GM19463 (cell line): ENCODE measurements around the gene UGT1A10.
"Not testable (repeated sequence)": the region's sequence is repeated elsewhere in the genome, so short reads cannot be mapped to it uniquely, and the experiment has no call there.

Experiments
- ATAC-seq: cut with Tn5 transposase; IDR thresholded peaks from one replicate; pipeline ENCODE4 v1.9.1; 2021; ENCODE audit warnings: mild to moderate bottlenecking, moderate library complexity; ENCODE audit not compliant: unreplicated experiment

Gene UGT1A10

DNA sequence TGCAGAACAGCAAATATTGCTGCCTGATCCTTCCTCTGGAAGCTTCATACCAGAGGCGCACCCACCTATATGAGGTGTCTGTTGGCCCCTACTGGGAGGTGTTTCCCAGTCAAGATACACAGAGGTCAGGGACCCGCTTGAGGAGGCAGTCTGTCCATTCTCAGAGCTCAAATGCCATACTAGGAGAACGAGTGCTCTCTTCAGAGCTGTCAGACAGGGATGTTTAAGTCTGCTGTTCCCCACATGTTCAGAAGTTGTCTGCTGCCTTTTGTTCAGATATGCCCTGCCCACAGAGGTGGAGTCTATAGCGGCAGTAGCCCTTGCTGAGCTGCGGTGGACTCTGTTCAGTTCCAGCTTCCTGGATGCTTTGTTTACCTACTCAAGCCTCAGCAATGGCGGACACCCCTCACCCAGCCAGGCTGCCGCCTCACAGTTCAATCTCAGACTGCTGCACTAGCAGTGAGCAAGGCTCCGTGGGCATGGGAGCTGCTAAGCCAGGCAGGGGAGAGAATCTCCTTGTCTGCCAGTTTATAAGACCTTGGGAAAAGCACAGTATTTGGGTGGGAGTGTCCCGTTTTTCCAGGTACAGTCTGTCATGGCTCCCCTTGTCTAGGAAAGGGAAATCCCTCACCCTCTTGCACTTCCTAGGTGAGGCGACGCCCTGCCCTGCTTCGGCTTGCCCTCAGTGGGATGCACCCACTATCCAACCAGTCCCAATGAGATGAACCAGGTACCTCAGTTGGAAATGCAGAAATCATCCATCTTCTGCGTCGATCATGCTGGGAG lies 100.8 kb downstream of the UGT1A10 start:
- not testable (repeated sequence) for ATAC-seq

DNA sequence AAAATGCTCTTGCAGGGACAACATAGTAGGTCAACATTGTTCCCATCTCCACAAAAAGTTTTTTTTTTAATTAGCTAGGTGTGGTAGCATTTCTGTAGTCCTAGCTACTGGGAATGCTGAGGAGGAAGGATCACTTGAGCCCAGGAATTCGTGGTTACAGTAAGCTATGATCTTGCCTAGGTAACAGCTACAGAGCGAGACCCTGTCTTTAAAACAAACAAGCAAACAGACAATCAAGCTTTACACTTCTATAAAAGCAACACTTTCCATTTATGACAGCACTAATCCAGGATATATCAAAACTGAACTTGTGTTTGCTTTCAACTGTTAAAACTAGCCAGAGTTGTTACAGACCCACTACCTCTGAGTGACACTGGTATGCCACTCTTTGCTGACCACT lies 104.6 kb downstream of the UGT1A10 start:
- ATAC-seq: no peak

DNA sequence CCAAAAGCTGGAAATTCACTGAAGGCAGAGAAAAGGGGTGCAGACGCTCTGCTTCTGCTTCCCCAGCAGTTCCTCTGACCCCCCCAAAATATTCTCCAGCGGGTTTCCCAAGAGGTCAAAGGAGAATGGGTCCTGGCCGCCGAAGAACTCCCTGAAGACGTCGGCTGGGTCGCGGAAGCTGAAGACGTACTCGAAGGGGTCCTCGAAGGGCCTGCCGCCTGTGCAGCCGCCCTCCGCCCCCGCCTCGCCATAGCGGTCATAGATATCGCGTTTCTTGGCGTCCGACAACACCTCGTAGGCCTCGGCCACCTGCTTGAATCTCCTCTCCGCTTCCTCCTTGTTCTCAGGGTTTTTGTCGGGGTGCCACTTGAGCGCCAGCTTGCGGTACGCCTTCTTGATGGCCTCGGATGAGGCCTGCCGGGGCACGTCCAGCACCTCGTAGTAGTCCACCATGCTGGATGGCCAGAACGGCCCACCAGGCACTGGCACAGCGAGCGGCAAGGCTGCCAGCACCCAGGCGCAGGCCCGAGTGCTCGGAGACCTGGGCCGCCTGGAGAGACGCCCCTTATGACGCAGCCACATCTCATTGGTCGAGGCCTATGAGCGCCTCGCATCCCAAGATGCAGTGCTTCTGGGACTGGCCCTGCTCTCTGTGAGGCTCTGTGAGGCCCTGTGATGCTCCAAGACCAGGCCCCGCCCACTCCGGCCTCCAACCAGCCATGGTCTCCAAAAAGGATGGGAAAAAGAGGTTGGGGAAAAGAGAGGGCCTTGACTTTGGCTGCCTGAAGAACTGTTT lies 107.4 kb downstream of the UGT1A10 start:
- no peak for ATAC-seq

DNA sequence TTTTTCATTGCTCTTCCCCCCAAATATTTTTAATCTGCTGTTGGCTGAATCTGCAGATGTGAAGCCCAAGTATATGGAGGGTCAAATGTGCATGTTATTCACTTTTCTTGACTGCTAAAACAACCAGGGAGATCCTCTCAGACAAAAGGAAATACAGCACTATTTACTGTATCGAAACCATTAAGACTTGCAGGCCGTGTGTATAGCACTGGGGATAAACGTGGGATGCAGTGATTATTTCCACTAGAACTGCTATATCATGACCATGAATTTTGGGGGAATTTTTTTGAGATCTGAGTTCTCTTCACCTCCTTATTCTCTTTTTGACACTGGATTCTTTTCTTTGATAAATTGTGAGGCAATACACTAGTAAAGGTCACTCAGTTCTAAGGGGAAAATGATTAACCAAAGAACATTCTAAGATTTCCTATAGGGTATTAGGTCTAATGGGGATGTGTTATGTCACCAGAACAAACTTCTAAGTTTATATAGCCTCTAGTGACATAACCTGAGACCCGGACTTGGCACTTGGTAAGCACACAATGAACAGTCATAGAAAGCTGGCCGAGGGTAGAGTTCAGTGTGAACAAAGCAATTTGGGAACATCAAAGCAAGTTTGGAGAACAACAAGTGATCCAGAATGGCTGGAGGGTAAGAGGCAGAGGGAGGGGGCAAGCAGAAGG lies 109.0 kb downstream of the UGT1A10 start:
- ATAC-seq: no peak

DNA sequence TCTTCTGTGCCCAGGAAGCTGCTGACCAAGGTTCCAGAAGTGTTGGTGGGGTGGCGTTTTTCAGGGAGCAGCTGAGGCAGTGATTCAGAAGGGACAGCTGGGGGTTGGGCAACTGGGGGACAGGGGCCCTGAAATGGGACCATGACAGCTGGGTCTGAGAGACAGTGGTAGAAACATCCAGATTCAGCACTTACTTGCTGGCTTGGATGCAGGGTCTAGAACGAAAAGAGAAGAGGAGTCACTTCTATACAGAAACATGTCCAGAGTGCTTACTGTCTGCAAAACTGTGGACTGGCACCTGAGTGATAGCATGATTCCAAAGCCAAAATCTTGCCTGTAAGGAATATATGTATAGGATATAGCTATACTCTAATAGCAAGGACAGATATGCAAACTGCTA lies 109.6 kb downstream of the UGT1A10 start:
- ATAC-seq: not testable (repeated sequence)

DNA sequence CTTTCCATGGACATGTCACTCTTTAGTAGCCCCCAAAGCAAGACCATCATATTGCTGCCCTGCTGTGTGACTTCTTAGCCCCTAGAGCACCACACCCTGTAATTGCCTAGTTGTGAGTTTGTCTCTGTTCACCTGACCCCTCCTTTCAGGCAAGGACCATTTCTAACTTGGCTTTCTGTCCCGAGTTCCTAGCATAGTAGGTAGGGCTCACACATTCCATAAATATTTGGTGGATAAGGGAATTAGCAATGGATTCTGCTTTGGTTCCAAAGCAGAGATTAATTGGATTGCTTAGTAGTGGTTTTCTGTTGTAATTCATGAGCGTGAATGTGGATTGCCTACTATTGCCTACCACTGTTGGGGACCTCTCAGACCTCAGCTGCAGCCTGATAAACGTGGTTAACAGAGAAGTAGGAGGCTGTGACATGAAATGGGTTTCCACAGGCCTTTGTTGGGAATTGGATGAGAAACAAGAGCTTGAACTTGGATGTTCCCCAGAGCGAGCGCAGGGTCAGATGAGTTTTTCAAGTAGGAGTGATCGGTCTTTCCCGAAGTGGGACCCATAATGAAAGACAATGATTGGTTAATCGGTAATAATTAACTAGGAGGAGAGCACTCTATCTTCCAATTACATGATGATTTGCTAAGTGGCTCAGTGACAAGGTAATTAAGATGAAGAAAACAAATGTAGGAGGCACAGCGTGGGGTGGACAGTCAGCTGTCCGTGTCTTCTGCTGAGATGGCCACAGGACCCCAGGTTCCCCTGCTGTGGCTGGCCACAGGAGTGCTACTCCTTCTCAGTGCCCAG lies 110.4 kb downstream of the UGT1A10 start:
- ATAC-seq: no peak

DNA sequence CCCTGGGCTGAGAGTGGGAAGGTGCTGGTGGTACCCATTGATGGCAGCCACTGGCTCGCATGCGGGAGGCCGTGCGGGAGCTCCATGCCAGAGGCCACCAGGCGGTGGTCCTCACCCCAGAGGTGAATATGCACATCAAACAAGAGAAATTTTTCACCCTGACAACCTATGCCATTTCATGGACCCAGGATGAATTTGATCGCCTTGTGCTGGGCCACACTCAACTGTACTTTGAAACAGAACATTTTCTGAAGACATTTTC lies 111.0 kb downstream of the UGT1A10 start:
- ATAC-seq: no peak

DNA sequence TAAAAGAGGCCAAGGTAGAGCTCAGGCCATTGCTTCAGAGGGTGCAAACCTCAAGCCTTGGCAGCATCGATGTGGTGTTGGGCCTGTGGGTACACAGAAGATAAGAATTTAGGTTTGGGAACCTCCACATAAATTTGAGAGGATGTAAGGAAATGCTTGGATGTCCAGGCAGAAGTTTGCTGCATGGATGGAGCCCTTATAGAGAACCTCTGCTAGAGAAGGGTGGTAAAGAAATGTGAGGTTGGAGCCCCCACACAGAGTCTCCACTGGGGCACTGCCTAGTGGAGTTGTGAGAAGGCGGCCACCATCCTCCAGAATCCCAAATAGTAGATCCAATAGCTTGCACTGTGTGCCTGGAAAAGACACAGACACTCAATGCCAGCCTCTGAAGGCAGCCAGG lies 114.4 kb downstream of the UGT1A10 start:
- ATAC-seq: not testable (repeated sequence)

DNA sequence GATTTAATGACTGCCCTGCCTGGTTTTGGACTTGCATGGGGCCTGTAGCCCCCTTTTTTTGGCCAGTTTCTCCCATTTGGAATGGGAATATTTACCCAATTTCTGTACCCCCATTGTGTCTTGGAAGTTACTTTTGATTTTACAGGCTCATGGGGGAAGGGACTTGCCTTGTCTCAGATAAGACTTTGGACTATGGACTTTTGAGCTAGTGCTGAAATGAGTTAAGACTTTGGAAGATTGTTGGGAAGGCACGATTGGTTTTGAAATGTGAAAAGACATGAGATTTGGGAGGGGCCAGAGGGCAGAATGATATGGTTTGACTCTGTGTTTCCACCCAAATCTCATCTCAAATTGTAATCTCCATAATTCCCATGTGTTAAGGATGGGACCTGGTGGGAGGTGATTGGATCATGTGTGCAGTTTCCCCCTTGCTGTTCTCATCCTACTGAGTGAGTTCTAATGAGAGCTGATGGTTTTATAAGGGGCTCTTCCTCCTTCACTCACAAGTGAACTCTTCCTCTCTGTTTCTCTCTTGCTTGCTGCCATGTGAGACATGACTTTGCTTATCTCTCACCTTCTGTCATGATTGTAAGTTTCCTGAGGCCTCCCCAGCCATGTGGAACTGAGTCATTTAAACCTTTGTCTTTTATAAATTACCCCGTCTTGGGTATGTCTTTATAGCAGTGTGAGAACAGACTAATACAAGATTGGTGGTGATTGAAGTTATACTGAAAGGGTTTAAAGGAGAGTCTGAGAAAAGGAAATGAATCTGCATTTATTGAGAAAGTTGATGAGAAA lies 115.2 kb downstream of the UGT1A10 start:
- not testable (repeated sequence) for ATAC-seq

DNA sequence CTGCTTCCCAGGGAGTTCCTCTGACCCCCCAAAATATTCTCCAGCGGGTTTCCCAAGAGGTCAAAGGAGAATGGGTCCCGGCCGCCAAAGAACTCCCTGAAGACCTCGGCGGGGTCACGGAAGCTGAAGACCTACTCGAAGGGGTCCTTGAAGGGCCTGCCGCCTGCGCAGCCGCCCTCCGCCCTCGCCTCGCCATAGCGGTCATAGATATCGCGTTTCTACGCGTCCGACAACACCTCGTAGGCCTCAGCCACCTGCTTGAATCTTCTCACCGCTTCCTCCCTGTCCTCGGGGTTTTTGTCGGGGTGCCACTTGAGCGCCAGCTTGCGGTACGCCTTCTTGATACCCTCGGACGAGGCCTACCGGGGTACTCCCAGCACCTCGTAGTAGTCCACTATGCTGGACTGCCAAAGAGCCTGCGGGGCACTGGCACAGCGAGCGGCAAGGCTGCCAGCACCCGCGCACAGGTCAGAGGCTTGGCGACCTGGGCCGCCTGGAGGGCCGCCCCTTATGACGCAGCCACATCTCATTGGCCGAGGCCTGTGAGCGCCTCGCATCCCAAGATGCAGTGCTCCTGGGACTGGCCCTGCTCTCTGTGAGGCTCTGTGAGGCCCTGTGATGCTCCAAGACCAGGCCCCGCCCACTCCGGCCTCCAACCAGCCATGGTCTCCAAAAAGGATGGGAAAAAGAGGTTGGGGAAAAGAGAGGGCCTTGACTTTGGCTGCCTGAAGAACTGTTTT lies 118.8 kb downstream of the UGT1A10 start:
- no peak for ATAC-seq

DNA sequence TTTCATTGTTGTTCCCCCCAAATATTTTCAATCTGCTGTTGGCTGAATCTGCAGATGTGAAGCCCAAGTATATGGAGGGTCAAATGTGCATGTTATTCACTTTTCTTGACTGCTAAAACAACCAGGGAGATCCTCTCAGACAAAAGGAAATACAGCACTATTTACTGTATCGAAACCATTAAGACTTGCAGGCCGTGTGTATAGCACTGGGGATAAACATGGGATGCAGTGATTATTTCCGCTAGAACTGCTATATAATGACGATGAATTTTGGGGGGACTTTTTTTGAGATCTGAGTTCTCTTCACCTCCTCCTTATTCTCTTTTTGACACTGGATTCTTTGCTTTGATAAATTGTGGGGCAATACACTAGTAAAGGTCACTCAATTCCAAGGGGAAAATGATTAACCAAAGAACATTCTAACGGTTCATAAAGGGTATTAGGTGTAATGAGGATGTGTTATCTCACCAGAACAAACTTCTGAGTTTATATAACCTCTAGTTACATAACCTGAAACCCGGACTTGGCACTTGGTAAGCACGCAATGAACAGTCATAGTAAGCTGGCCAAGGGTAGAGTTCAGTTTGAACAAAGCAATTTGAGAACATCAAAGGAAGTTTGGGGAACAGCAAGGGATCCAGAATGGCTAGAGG lies 120.3 kb downstream of the UGT1A10 start:
- no peak for ATAC-seq

DNA sequence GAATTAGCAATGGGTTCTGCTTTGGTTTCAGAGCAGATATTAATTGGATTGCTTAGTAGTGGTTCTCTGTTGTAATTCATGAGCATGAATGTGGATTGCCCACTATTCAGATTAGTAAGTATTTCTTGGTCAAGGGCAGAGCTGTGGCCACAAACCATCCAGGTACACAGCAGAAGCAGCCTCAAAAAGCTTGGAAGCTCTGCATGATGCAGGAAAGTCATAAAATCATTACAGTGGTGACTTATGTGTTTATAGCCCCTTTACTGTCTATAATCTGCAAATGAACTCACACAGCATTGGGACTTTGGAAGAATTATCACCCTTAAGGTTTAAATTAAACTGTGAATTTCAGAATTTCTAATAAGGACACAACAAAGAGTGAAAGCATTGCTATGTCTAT lies 121.9 kb downstream of the UGT1A10 start:
- no peak for ATAC-seq

DNA sequence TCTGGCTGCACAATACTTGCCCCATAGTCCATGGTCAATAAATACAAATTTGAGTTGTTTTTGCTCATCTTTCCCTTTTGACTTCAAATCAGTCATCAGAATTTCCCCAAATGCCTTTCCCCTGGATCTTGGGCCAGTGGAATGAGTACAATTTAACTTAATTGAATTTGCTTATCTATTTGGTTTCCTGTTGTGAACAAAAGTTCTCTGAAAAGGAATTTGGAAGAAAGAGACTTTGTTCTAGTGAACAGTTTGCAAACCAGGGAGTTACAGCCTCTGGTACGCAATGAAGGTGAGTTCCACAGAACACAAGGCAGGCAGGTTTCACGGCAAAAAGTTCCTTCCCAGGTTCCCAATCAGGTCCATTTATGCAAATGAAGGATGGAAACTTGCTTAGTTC lies 122.6 kb downstream of the UGT1A10 start:
- ATAC-seq: no peak

DNA sequence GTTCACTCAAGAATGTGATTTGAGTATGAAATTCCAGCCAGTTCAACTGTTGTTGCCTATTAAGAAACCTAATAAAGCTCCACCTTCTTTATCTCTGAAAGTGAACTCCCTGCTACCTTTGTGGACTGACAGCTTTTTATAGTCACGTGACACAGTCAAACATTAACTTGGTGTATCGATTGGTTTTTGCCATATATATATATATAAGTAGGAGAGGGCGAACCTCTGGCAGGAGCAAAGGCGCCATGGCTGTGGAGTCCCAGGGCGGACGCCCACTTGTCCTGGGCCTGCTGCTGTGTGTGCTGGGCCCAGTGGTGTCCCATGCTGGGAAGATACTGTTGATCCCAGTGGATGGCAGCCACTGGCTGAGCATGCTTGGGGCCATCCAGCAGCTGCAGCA lies 123.8 kb downstream of the UGT1A10 start, which contains the start of gene UGT1A1:
Gene UGT1A1, plus strand, starts transcription at position 228 of the 400 bp plus-strand sequence. Its CDS starts 18 bp downstream, at position 246.
- ATAC-seq: no peak

DNA sequence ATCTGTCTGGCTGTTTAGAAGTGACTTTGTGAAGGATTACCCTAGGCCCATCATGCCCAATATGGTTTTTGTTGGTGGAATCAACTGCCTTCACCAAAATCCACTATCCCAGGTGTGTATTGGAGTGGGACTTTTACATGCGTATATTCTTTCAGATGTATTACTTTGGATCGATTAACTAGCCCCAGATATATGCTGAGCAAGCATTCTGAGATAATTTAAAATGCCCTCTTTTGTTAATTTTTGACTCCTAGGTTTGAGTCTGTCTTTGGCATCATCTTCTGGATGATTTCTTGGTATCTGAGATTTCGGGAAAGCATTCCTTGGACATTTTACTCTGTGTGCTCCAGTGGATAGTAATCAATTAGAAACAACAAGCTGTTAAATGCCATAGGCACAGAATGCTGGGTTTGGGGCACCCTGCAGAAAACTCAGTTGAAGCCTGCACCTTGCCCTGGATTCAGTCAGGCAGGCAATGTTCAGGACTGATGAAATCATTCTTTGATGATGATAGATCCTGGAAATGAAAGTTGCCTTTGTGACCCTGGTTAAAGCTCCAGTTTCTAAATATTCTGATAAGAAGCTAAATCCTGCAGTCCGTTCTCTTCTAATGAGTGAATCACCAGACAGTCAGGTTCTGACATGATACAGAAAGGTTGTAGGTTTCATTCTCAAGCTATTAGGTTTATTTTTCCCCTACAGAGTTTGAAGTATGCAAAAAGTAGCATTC lies 125.0 kb downstream of the UGT1A10 start:
- ATAC-seq: no peak

DNA sequence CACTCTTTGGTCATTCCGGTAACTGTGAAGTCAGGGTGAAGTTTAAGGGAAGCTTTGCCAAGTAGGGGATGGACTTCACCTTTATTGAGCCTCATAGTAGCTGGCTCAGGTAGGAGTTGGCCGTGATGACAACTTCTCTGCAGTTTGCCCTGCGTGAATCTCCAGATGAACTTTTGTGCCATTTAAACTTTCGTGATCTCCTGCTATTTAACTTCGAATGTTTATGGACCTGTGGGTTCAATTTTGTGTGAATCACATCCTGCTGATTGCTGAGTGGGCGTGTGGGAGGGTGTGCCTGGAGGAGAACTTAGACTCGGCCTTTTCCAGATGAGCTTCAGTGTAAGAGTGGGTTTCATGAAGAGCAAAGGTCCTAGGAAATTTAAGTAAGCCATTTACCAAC lies 128.0 kb downstream of the UGT1A10 start:
- no peak for ATAC-seq

DNA sequence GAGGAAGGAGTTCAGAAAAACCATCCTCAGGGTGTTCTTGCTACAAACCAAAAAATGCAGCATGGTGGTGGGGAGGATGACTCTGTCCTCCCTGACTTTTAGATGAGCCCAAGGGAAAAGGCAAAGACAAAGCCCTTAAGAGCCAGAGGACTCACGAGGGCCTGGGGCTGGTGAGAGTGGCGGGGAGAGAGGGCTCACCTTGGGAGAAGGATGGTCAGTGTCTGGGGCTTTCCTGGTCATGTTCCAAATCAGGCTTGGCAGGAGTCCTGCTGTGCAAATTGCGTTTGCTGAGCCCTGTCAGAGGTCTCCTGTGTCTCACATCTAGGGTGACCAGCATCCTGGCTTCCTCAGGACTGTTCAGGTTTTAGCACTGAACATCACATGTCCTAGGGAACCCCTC lies 128.5 kb downstream of the UGT1A10 start:
- no peak for ATAC-seq

DNA sequence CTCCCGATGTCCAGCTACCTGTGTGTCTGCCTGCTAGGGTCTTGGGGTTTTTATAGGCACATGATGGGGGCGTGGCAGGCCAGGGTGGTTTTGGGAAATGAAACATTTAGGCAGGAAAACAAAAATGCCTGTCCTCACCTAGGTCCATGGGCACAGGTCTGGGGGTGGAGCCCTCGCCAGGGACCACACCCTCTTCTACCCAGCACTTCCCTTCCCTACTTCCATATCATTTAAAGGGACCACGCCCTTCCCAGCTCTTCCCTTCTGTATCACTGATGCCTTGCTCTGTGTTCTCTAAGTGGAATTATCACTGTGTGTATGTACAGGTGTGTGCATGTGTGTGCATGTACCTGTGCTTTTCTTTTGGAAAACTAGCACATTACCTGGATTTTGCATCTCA lies 130.2 kb downstream of the UGT1A10 start:
- no peak for ATAC-seq
